ENCODE results near the gene MYCN. TPM values are rescaled to one million over a fixed set of nuclear protein-coding genes. Genes with fewer than 3 reads are reported as not detected.
"Not testable (repeated sequence)": the region's sequence is repeated elsewhere in the genome, so short reads cannot be mapped to it uniquely, and the experiment has no call there.

Gene MYCN
- total and polyA plus RNA-seq, 2 donors (not counting 1 experiment from before 2014, with no cell fraction given) = not detected

DNA sequence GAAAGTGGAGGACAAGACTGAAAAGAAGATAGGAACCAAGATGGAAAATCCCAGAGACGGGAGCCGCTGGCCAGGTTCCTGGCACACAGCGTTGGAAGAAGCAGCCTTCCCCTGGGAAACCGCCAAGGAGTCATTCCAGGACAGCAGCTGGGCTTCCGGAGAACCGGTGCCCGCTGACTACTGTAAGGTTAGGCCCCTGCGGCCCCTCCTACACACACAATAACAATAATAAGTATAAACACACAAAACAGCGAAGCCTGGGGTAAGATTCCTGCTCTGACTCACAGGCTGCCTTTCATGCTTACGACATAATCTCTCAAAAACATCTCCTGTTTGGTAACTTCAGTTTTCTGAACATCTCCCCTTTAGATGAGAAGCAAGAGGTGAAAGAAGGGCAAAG is 28.1 kb upstream of the MYCN start:
- Histone ChIP-seq H3K9ac (ENCODE audit: insufficient read depth, low read length) (no peak overlapping the region), H3K27me3 (ENCODE audit: control insufficient read depth, insufficient read depth, low read length) (no peaks in the 10 kb centered on the region), H3K79me2 (ENCODE audit: control insufficient read depth, insufficient read depth, low read length) (no peaks in the 10 kb centered on the region), H3K36me3 (ENCODE audit: control insufficient read depth, insufficient read depth, low read length) (no peaks in the 10 kb centered on the region), H3K27ac (ENCODE audit: insufficient read depth, low read length) (no peak overlapping the region), H3K4me2 (ENCODE audit: extremely low read depth, insufficient read depth, low read length) (no peak overlapping the region), H3K9me3 (ENCODE audit: control insufficient read depth, insufficient read depth, low read depth, low read length) (no peaks in the 10 kb centered on the region), H4K20me1 (ENCODE audit: control insufficient read depth, extremely low read depth, insufficient read depth, low read length) (no peaks in the 10 kb centered on the region), H3K4me1 (ENCODE audit: control insufficient read depth, extremely low read depth, insufficient read depth, low read length) (no peaks in the 10 kb centered on the region), H3K4me3 (replicated peaks in 1 of 4; ENCODE audit: control extremely low read depth in 1 of 4, insufficient read depth in 1 of 4, low read depth in 3 of 4, low read length in 4 of 4) (no peak overlapping the region), H2AFZ (ENCODE audit: low read length) (no peak overlapping the region)
- no peak for TF ChIP-seq CTCF (conservative IDR thresholded peaks at IDR 0.05 in 1 of 2, IDR thresholded peaks at IDR 0.05 in 1 of 2; ENCODE audit: low read depth in 1 of 2, low read length in 2 of 2)
- TF ChIP-seq EZH2 (IDR thresholded peaks at IDR 0.05; ENCODE audit: low read length, missing control alignments) = no peak
- peak; percentile 28 to 40 for DNase-seq (ENCODE audit: low read depth in 2 of 2)

GRCh38 chr2:15913146-15913545 is 27.2 kb upstream of the MYCN start:
- Histone ChIP-seq H3K36me3 (ENCODE audit: control insufficient read depth, insufficient read depth, low read length) (no peaks in the 10 kb centered on the region), H3K4me3 (replicated peaks in 1 of 4; ENCODE audit: control extremely low read depth in 1 of 4, insufficient read depth in 1 of 4, low read depth in 3 of 4, low read length in 4 of 4) (no peak overlapping the region), H2AFZ (ENCODE audit: low read length) (no peak overlapping the region), H4K20me1 (ENCODE audit: control insufficient read depth, extremely low read depth, insufficient read depth, low read length) (no peaks in the 10 kb centered on the region), H3K4me1 (ENCODE audit: control insufficient read depth, extremely low read depth, insufficient read depth, low read length) (no peaks in the 10 kb centered on the region), H3K4me2 (ENCODE audit: extremely low read depth, insufficient read depth, low read length) (no peak overlapping the region), H3K27me3 (ENCODE audit: control insufficient read depth, insufficient read depth, low read length) (no peaks in the 10 kb centered on the region), H3K27ac (ENCODE audit: insufficient read depth, low read length) (no peak overlapping the region), H3K9ac (ENCODE audit: insufficient read depth, low read length) (no peak overlapping the region), H3K79me2 (ENCODE audit: control insufficient read depth, insufficient read depth, low read length) (no peaks in the 10 kb centered on the region), H3K9me3 (ENCODE audit: control insufficient read depth, insufficient read depth, low read depth, low read length) (no peaks in the 10 kb centered on the region)
- no peak for TF ChIP-seq EZH2 (IDR thresholded peaks at IDR 0.05; ENCODE audit: low read length, missing control alignments)
- no peak for DNase-seq (ENCODE audit: low read depth in 2 of 2)

DNA sequence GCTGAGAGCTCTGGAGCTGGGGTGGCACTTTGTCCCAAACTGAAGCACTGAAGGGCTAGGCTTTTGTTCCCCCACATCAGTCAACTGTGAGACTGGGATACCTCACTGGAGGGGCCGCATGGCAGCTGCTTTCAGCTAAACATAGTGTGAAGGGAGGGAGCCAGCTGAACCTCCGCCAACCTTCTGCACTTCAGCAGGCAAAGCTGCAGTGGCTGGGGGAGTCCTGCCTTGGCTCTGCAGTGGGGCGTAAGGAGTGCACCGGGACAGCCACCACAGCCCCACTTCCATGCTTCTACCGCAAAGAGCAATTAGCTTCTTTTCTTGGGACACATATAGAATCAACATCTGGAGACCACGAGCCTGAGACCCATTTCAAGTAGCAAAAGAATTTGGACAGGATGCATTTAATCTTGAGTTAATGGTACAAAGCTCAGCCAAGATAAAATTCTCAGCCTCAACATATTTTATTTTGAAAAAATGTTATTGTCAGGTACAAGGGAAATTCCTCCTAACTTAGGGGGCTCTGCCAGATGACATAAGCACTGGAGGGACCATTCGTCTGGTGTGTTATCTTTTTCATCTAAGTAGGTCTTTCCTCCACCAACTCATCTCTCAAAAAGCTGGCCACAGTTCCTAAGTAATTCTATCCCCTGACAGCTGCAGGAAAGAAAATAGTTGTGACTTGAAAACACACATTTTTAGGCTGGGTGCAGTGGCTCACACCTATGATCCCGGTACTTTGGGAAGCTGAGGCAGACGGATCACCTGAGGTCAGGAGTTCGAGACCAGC is 25.6 kb upstream of the MYCN start:
- Histone ChIP-seq H4K20me1 (ENCODE audit: control insufficient read depth, extremely low read depth, insufficient read depth, low read length) (no peaks in the 10 kb centered on the region), H3K79me2 (ENCODE audit: control insufficient read depth, insufficient read depth, low read length) (no peaks in the 10 kb centered on the region), H3K4me1 (ENCODE audit: control insufficient read depth, extremely low read depth, insufficient read depth, low read length) (no peaks in the 10 kb centered on the region), H2AFZ (ENCODE audit: low read length) (no peak overlapping the region), H3K4me2 (ENCODE audit: extremely low read depth, insufficient read depth, low read length) (no peak overlapping the region), H3K9me3 (ENCODE audit: control insufficient read depth, insufficient read depth, low read depth, low read length) (no peaks in the 10 kb centered on the region), H3K4me3 (replicated peaks in 1 of 4; ENCODE audit: control extremely low read depth in 1 of 4, insufficient read depth in 1 of 4, low read depth in 3 of 4, low read length in 4 of 4) (no peak overlapping the region), H3K27me3 (ENCODE audit: control insufficient read depth, insufficient read depth, low read length) (no peaks in the 10 kb centered on the region), H3K36me3 (ENCODE audit: control insufficient read depth, insufficient read depth, low read length) (no peaks in the 10 kb centered on the region), H3K9ac (ENCODE audit: insufficient read depth, low read length) (no peak overlapping the region), H3K27ac (ENCODE audit: insufficient read depth, low read length) (no peak overlapping the region)
- DNase-seq (ENCODE audit: low read depth in 2 of 2) = peak in 1 of 2 donors; percentile 15
- TF ChIP-seq CTCF (conservative IDR thresholded peaks at IDR 0.05 in 1 of 2, IDR thresholded peaks at IDR 0.05 in 1 of 2; ENCODE audit: low read depth in 1 of 2, low read length in 2 of 2) (no peak), EZH2 (IDR thresholded peaks at IDR 0.05; ENCODE audit: low read length, missing control alignments) (no peak)

DNA sequence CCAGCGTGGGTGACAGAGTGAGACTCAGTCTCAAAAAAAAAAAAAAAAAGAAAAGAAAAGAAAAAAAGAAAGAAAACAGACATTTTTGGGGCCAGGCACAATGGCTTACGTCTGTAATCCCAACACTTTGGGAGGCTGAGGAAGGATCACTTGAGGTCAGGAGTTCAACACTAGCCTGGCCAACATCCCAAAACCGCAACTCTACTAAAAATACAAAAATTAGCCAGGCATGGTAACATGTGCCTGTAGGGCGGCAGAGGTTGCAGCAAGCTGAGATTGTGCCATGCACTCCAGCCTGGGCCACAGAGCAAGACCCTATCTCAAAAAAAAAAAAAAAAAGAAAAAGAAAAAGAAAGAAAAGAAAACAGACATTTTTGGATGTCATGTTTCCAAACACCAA is 24.8 kb upstream of the MYCN start:
- H3K27ac ChIP-seq (ENCODE audit: insufficient read depth, low read length); H3K4me2 ChIP-seq (ENCODE audit: extremely low read depth, insufficient read depth, low read length); H3K27me3 ChIP-seq (ENCODE audit: control insufficient read depth, insufficient read depth, low read length); H3K79me2 ChIP-seq (ENCODE audit: control insufficient read depth, insufficient read depth, low read length); H3K36me3 ChIP-seq (ENCODE audit: control insufficient read depth, insufficient read depth, low read length); H3K9ac ChIP-seq (ENCODE audit: insufficient read depth, low read length); H3K4me3 ChIP-seq (replicated peaks in 1 of 4; ENCODE audit: control extremely low read depth in 1 of 4, insufficient read depth in 1 of 4, low read depth in 3 of 4, low read length in 4 of 4); H2AFZ ChIP-seq (ENCODE audit: low read length); H3K4me1 ChIP-seq (ENCODE audit: control insufficient read depth, extremely low read depth, insufficient read depth, low read length); H4K20me1 ChIP-seq (ENCODE audit: control insufficient read depth, extremely low read depth, insufficient read depth, low read length); DNase-seq (ENCODE audit: low read depth in 2 of 2); H3K9me3 ChIP-seq (ENCODE audit: control insufficient read depth, insufficient read depth, low read depth, low read length): not testable (repeated sequence)

Measured in fibroblast of lung (primary cell).